Measurements from ENCODE around the gene LHX5.

The LHX5 gene

DNA sequence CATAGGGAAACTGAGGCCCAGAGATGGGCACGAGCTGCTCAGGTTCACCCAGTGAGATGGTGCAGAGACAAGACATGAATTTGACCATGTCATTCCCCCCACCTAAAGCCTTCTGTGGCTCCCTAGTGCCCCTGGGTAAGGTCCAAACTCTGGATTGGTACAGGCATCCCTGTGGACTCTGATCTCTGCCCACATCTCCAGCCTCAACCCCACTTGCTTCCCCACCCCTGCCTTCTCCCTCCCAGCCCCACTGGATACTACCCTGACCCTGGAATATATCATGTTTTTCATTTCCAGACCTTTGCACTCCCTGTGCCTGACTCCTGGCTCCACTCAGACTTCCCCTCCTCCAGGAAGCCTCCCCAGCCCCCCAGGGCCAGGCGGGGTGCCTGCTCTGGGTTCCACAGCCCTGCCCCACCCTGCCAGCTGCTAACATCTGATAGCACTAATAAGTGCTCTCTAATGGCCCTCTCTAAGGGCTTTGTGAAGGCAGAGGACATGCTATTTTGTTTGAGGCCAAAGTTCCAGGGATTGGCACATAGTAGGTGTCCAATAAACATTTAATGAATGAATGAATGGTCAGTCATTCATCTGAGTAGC lies 50.6 kb downstream of the LHX5 start:
- FAIRE-seq (no peak), DNase-seq (ENCODE audit: insufficient read length, low spot score) (no peak)

DNA sequence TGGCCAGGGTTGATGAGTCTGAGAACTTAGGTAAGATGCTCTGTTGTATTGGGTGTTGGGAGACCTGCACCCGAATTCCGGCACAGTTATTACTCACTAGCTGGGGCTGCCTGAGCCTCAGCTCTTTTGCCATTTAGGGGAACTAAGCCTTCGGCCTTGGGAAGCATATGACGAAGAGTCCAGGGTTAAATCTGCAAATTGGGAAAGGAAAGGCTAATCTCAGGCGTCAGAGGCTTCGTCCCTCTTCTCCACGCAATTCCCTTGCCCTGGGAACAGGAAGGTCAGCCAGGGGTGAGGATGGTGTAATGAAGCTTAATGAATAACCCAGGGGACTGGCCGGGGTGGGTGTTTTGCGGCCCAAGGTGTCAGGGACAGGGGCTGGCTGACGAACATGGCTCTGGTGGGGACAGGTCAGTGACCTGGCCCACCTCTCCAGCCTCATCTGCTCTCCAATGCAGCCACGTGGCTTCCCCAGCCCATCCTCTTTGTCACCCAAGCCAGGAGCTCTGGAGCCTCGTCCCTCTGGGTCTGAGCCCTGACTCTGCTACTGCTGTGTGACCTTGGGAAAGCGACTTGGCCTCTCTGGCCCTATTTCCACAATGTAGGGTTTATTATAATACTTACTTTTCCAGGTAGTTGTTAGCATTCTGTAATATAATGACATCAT lies 53.3 kb downstream of the LHX5 start:
- DNase-seq (ENCODE audit: insufficient read length, low spot score) = no peak

DNA sequence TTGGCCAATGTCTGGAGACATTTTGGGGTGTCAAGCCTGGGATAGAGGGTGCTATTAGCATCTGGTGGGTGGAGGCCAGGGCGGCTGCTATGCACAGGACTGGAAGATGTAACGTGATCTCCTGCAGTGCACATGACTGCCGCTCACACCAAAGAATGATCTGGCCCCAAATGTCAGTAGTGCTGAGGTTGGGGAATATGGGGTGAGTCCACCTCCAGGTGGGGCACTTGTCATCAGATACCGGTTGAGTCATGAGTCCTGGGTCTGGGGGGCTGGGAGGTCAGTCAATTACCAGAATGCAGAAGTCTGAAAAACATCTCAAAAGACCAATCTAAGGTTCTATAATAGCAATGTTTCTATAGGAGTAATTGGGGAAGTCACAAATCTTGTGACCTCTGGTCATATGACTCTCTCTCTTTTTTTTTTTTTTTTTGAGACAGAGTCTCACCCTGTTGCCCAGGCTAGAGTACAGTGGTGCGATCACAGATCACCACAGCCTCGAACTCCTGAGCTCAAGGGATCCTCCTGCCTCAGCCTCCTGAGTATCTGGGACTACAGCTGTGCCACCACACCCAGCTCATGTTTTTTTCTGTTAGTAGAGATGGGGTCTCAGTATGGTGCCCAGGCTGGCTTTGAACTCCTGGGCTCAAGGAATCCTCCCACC lies 55.4 kb downstream of the LHX5 start:
- FAIRE-seq = no peak

More for the DNA sequence above, 53.3 kb downstream of the LHX5 start:
- no peak for FAIRE-seq

DNA sequence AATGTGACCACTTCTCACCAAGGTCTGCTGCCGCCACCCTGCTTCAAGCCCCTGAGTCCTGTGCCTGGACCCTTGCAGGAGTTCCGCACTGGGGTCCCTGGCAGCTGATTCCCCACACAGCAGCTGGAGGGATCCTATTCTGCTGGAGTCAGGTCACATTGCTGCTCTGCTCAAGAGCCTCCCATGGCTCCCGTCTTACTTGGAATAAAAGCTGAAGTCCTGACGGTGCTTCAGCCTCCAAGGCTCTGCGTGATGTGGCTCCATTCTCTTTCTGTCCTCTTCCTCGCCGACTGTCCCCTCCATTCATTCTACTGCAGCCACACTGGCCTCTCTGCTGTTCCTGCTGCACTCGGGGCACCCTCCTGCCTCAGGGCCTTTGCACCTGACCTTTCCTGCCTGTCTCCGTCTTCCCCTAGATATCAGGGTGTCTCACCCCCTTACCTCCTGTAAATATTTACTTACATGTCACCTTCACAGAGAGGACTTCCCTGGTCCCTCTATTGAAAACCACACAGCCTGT lies 57.1 kb downstream of the LHX5 start:
- DNase-seq (ENCODE audit: insufficient read length, low spot score) = no peak
- FAIRE-seq = no peak

More for the DNA sequence above, 55.4 kb downstream of the LHX5 start:
- no peak for DNase-seq (ENCODE audit: insufficient read length, low spot score)

DNA sequence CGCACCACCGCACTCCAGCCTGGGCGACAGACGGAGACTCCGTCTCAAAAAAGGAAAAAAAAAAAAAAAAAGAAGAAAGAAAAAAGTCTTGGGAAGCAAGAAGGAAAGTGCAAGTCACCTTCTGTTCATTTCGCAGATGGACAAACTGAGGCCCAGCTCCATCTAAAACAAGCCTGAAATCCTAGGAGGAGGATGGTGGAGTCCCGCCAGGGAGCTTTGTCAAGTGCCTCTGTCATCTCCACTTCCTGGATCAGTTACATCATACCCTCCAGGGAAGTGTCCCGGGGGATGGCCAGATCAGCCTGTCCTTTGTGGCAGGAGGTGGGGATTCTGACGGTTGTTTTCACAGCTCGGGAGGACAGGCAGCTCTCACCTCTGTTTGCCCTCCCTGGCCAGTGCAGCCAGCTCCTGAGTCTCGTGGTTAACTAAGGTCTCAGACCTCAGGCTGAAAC lies 58.2 kb downstream of the LHX5 start:
- DNase-seq (ENCODE audit: insufficient read length, low spot score) = peak; percentile 35
- FAIRE-seq = no peak

Data from HTR-8/SVneo (cell line).